WI38 (cell line): ENCODE results near the gene NEK8.

Experiments
- H3K4me3 ChIP-seq: 2 replicates; pipeline ENCODE4 v1.5.1; 2011; ENCODE audit warnings: low read depth, mild to moderate bottlenecking, control low read depth, low read length
- TF ChIP-seq, protein P1 (sequence below): IDR thresholded peaks from 2 replicates; pipeline ENCODE4 v1.5.1; 2012; ENCODE audit warnings: low read depth, mild to moderate bottlenecking, control low read depth, low read length

Gene NEK8

DNA sequence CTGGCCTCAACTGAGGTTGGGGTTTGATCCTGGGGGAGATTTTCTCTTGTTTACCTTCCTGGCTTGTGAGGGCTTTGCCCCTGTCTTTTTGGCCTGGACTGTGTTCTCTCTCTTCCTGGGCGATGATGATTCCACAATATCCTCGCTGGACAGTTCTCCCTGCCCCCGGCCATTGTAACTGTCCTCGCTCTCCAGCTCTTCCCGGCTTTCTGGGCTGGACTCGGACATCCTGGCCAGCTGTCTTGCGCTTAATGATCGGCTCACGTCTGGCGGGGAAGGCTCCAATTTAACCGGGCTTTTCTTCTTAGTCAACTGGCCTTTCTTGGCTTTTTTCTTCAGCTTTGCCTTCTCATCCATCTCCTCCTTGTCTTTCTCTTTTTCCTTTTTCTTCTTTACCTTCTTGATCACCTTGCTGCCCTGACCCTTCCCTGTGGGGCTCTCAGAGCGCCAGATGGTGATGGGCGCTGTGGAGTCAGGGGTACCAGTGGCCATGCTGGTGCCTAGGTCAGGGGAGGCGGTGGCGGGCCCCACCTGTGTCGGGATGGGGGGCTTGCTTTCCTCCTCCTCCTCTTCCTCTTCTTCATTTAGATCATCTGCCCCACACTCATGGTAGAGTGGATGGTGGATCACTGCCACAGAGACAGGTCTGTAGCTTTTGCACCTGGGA is 24.9 kb upstream of the NEK8 start:
- TF ChIP-seq, protein P1, sequence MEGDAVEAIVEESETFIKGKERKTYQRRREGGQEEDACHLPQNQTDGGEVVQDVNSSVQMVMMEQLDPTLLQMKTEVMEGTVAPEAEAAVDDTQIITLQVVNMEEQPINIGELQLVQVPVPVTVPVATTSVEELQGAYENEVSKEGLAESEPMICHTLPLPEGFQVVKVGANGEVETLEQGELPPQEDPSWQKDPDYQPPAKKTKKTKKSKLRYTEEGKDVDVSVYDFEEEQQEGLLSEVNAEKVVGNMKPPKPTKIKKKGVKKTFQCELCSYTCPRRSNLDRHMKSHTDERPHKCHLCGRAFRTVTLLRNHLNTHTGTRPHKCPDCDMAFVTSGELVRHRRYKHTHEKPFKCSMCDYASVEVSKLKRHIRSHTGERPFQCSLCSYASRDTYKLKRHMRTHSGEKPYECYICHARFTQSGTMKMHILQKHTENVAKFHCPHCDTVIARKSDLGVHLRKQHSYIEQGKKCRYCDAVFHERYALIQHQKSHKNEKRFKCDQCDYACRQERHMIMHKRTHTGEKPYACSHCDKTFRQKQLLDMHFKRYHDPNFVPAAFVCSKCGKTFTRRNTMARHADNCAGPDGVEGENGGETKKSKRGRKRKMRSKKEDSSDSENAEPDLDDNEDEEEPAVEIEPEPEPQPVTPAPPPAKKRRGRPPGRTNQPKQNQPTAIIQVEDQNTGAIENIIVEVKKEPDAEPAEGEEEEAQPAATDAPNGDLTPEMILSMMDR = no peak
- no peak overlapping the region for H3K4me3 ChIP-seq

DNA sequence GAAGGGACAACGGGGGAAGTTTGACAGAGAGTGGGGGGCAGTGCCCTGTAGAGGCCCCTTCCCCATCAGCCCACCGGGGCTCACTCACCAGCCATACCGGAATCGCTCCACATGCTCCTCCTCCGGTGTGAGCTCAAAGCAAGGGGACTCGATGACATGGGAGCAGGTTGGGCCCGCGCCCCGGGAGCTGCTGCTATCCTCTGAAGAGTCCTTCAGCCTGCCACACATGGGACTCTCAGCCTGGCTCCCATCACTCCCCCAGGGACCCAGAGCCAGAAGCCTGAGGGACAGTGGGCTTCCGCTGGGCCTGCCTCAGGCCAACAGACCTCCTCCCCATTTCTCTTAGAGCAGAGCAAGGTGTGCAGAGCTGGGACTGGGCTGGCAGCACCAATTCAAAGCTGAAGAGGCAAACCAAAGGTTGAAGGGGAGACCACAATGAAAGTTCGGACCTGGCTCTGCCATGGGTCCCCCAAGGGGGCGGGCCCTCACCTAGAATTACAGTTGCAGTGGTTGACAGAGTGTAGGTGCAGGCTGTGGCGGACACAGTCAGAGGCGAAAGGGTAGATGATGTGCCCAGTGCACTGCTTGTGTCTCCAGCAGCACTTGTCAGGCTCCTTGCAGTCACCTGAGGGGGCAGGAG is 24.2 kb upstream of the NEK8 start:
- TF ChIP-seq, protein P1 = no peak

DNA sequence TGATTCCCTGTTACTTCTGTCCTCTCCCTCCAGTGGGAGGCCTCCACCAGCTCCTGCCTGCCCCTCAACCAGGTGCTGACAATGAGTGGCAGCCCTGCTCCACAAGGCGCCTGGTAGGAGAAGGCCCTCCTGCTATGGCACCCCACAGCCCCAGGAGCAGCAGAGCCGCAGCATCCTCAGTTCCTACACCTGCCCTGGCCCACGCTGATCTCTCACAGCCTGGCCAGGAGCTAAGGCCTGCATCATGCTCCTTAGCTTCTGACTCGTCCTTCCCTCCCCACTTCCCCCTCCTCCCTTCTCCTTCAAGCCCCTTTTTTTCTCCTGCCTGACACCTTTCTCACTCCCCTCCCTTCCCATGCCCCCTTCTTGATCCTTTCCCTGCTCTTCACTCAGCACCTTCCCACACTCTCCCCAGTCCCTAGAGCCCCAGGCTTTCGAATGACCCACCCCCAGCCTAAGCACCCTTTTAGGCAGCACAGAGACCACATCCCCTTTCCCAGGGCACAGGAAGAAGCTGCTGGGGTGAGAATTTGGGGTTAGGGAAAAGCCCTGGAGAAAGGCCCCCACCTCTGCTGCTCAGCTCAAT is 23.4 kb upstream of the NEK8 start:
- H3K4me3 ChIP-seq = no peak overlapping the region
- TF ChIP-seq, protein P1 = no peak

More for the DNA sequence above, 24.2 kb upstream of the NEK8 start:
- H3K4me3 ChIP-seq = no peak overlapping the region

DNA sequence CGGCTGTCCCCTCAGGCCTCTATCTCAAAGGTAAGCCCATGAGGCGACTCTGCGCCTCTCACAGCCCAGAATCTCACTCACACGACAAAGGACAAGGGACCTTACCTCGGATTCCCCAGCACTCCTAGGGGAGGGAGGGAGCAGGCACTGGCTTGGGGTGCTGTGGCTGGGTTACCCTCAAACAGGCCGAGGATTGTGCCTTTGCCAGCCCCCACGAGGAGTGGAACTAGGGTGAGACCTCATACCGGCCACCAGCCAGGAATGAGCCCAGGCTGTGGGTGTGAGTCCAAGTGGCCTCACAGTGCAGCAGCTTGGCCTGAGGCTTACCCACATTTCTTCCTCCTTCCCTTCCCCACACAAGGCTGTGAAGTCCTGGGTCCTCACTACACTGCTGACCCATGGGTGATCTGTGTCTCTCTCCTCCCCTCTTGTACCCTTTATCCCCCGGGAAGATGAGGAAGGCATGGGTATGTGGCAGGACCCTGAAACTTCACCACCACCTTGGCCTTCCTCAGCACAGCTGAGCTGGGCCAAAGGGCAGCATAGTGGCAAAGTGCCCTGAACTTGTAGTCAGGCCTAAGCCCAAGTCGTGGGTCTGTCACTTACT is 22.8 kb upstream of the NEK8 start:
- H3K4me3 ChIP-seq = no peak overlapping the region
- TF ChIP-seq, protein P1 = no peak

DNA sequence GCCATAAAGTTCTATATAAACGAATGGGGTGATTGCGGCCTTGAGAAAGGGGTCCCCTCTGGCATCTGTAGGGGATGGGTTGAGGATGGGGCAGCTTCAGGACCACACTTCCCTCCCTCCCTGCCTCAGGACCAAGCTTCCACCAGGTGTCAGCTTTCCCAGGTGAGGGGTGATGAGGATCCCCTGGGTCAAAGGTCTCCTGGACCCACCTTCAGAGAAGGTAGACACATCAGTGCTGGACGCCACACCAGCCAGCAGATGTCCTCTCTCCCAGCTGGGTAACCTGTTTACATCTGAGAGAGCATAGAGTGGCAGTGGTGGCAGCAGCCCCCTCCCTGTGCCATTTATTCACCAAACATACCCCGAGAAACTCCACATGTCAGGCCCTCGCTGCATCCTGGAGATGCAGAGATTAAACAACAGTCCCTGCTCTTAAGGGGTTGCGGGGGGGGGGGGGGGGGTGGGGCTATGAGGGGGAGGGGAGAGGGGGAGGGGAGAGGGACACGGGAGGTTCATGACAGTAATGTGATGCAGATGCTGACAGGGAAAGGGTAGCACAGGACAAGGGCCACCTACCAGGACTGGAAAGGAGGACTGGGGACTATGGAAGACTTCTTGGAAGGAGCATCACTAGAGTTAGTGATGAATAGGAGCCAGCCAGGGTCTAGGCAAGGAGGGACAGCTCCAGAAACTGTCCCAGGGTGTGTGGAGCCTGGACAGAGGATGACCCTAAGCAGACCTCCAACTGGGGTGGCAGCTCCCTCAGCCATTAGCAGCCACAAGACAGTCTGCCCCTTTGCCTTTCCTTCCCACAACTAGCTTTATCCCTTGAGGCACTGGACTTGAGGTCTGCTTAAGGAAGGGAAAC is 21.9 kb upstream of the NEK8 start:
- H3K4me3 ChIP-seq = no peak overlapping the region
- TF ChIP-seq, protein P1 = no peak

DNA sequence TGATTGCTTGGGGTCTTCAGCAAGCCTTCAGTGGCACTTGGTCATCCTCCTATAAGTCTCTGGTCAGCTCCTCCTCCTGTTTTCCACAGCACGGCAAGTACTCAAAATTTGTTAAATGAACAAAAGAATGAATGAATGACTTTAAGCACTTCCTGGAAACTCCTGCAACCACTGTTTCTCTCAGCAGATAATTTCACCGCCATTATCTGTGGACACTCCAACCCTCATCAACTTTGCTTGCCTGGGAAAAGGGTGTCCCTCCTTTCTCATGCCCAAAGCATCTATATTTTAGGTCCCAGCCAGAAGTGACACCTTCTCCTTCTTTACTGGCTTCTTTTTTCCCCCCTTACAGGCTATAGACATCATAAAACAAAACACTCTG is 21.3 kb upstream of the NEK8 start:
- no peak overlapping the region for H3K4me3 ChIP-seq
- TF ChIP-seq, protein P1 = no peak
